ENCODE measurements around the gene CCDC30. TPM values are rescaled to one million over a fixed set of nuclear protein-coding genes. Genes with fewer than 3 reads are reported as not detected.

Gene CCDC30
- total and polyA plus RNA-seq, 10 of the 15 experiments (the other 5 are each of a cell fraction or from before 2014, with no cell fraction given) = 0.46 to 1.8 (median 1.0) TPM

GRCh38 chr1:42703888-42704464 lies 240.9 kb downstream of the CCDC30 start:
- ChIA-PET POLR2A (no interaction called here), RAD21 (ENCODE audit: unreplicated experiment) (no interaction called here), CTCF (no interaction called here), SMC1A (ENCODE audit: uncharacterized antibody, unreplicated experiment) (no interaction called here)
- Histone ChIP-seq H3K9me3 (replicated peaks; ENCODE audit: control insufficient read depth, insufficient read depth, low read length) (no peaks in the 10 kb centered on the region), H3K27ac (ENCODE audit: control insufficient read depth, insufficient read depth) (no peak overlapping the region), H3K4me2 (ENCODE audit: control insufficient read depth, insufficient read depth) (no peak overlapping the region), H2AFZ (ENCODE audit: control insufficient read depth, low read depth, low read length) (no peak overlapping the region), H3K9ac (ENCODE audit: control insufficient read depth, insufficient read depth, low read length) (no peak overlapping the region), H3K27me3 (replicated peaks in 1 of 2; ENCODE audit: control insufficient read depth in 2 of 2, insufficient read depth in 2 of 2, low read length in 1 of 2) (no peaks in the 10 kb centered on the region), H3K4me3 (no peak overlapping the region), H3K4me1 (ENCODE audit: control insufficient read depth, insufficient read depth, low read length) (no peaks in the 10 kb centered on the region), H3K79me2 (ENCODE audit: control insufficient read depth, insufficient read depth, low read length) (no peaks in the 10 kb centered on the region; the same call in 1 of the 2 replicates), H4K20me1 (ENCODE audit: control insufficient read depth, insufficient read depth) (no peaks in the 10 kb centered on the region), H3K36me3 (ENCODE audit: control insufficient read depth in 2 of 2, insufficient read depth in 2 of 2, low read length in 1 of 2) (peaks cover 12 to 25% of the 10 kb centered on the region in 2 experiments)
- ATAC-seq (peak; percentile 14; the same call in 2 of the 3 replicates), FAIRE-seq (peak; percentile 13), DNase-seq (ENCODE audit: low read depth, low spot score) (no peak)
- BruUV-seq (replicated peaks) = no TSS peak
- 100% methylated on average over 7 of the region's 7 CpGs for WGBS (ENCODE audit: insufficient coverage, insufficient replicate concordance, low lambda C conversion rate, missing lambda C conversion rate)
- intact Hi-C loops (cut with micrococcal nuclease; ENCODE audit: unreplicated experiment) (no loop called here), in situ Hi-C loops (cut with MboI) (no loop called here)
- TF ChIP-seq USF2 (IDR thresholded peaks at IDR 0.05; ENCODE audit: borderline replicate concordance, low read depth, low read length) (no peak), CREM (IDR thresholded peaks at IDR 0.05; ENCODE audit: low read depth) (no peak), FOXK2 (IDR thresholded peaks at IDR 0.05) (no peak), ZNF622 (IDR thresholded peaks at IDR 0.05) (no peak), MXI1 (IDR thresholded peaks at IDR 0.05; ENCODE audit: low read depth, low read length) (no peak), PBX3 (IDR thresholded peaks at IDR 0.05; ENCODE audit: insufficient replicate concordance, low read depth, low read length) (no peak), CHD1 (IDR thresholded peaks at IDR 0.05; ENCODE audit: low read depth, low read length) (no peak), MYB (IDR thresholded peaks at IDR 0.05; ENCODE audit: borderline replicate concordance, low read depth, low read length) (no peak), E4F1 (IDR thresholded peaks at IDR 0.05; ENCODE audit: borderline replicate concordance, partially characterized antibody) (no peak), SPI1 (IDR thresholded peaks at IDR 0.05; ENCODE audit: borderline replicate concordance, insufficient read depth, low read depth, low read length) (no peak), EP300 (IDR thresholded peaks at IDR 0.05; ENCODE audit: borderline replicate concordance in 1 of 2, control insufficient read depth in 1 of 2, low read depth in 2 of 2, low read length in 2 of 2) (no peak), ZSCAN29 (IDR thresholded peaks at IDR 0.05) (no peak), FOXM1 (IDR thresholded peaks at IDR 0.05; ENCODE audit: low read depth, low read length) (no peak), POLR2AphosphoS5 (IDR thresholded peaks at IDR 0.05; ENCODE audit: low read length) (peak; percentile 34; the same call in 1 of the 2 replicates), POLR2A (IDR thresholded peaks at IDR 0.05; ENCODE audit: low read depth, low read length) (peak; percentile 61)

All from GM12878 (cell line).